Mammary epithelial cell (primary cell): ENCODE measurements around the gene DEF6.

Experiments used
- CTCF ChIP-seq, 2 donors: IDR thresholded peaks in 1 of 2; conservative IDR thresholded peaks in 1 of 2; 2 replicates each; pipeline ENCODE4 v1.5.1; 2011 to 2012; ENCODE audit warnings: inconsistent platforms in 2 of 2, low read length in 2 of 2, mild to moderate bottlenecking in 2 of 2, control low read depth in 1 of 2, low read depth in 1 of 2; ENCODE audit not compliant: insufficient read depth in 1 of 2; ENCODE audit errors: extremely low read depth in 1 of 2
- EZH2 ChIP-seq: IDR thresholded peaks from 2 replicates; pipeline ENCODE4 v1.6.1; 2012; ENCODE audit warnings: low read length, inconsistent platforms, borderline replicate concordance

DNA sequence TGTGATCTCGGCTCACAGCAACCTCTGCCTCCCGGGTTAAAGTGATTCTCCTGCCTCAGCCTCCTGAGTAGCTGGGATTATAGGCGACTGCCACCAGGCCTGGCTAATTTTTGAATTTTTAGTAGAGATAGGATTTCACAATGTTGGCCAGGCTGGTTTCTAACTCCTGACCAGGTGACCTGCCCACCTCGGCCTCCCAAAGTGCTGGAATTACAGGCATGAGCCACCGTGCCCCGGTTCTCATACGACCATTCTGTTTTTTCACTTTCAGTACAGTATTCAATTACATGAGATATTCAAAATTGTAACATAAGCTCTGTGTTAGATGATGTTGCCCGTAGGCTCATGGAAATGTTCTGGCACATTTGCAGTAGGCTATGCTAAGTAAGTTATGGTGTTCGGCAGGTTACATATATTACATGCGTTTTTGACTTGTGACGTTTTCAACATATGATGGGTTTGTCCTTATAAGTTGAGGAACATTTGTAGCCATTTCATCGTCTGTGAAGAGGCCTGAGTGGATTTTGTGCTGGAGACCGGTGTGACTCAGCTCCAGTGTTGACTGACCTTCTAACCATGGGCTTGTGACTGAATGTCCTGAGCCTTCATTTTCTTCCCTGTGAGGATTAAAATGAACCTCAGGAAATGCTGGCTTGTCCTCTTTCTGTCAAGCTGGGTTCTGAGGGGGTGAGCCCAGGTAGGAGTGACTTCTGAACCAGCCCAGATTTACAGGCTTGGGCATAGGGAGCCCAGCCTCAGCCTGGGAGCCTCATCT is 56.9 kb downstream of the DEF6 start:
- TF ChIP-seq EZH2, result no peak
- TF ChIP-seq CTCF (conservative IDR thresholded peaks at IDR 0.05 in 1 of 2, IDR thresholded peaks at IDR 0.05 in 1 of 2; ENCODE audit: extremely low read depth in 1 of 2, insufficient read depth in 1 of 2, low read depth in 1 of 2, low read length in 2 of 2), result no peak
